Lower leg skin (tissue), 4 donors: Measurements from ENCODE around the gene MYO1A. TPM values are rescaled to one million over a fixed set of nuclear protein-coding genes. Genes with fewer than 3 reads are reported as not detected.
"Not testable (repeated sequence)": the region's sequence is repeated elsewhere in the genome, so short reads cannot be mapped to it uniquely, and the experiment has no call there.

Experiments used
- DNase-seq, 2 donors: peaks; one replicate each; pipeline ENCODE4 v3.0.0-alpha.2; 2019; ENCODE audit warnings: low spot score in 2 of 2
- H3K4me3 ChIP-seq: fragments of 200-600 bp; sonication (generic); 2 replicates; pipeline ENCODE4 v1.5.1; 2017; ENCODE audit warnings: mild to moderate bottlenecking, low read depth; ENCODE audit not compliant: poor library complexity, severe bottlenecking
- POLR2A ChIP-seq, 2 donors: fragments of 450-650 bp; IDR thresholded peaks; one replicate each; pipeline ENCODE4 v1.6.1; 2016 to 2017; ENCODE audit warnings: antibody characterized with exemption in 2 of 2, mild to moderate bottlenecking in 1 of 2, moderate library complexity in 1 of 2
- WGBS, 2 donors: methylation state at CpG; one replicate each; pipeline ENCODE4 v1.1.5; 2018; 5-methylcytosine and 5-hydroxymethylcytosine counted together
- intact Hi-C: fragments of 100-400 bp; cut with DNase I; formaldehyde crosslinking; loops from one replicate; pipeline ENCODE4 v1.15.0; 2023; ENCODE audit warnings: low total_unique reads
- total RNA-seq, 4 donors: library from RNA; depleted of rRNA; stranded (reverse); fragments of >200 nt; gene quantifications; one replicate each; pipeline ENCODE4 v1.1.0, GENCODE V29; 2016
- TF ChIP-seq, protein P1 (sequence below), 3 donors: fragments of 450-650 bp; IDR thresholded peaks; one replicate each; pipeline ENCODE4 v1.5.1; 2016; ENCODE audit warnings: antibody characterized with exemption in 3 of 3, mild to moderate bottlenecking in 3 of 3, moderate library complexity in 2 of 3

Gene MYO1A
- total RNA-seq, 4 donors from 2014 or later = 0.30 to 2.0 (median 0.39) TPM; not detected in 1

DNA sequence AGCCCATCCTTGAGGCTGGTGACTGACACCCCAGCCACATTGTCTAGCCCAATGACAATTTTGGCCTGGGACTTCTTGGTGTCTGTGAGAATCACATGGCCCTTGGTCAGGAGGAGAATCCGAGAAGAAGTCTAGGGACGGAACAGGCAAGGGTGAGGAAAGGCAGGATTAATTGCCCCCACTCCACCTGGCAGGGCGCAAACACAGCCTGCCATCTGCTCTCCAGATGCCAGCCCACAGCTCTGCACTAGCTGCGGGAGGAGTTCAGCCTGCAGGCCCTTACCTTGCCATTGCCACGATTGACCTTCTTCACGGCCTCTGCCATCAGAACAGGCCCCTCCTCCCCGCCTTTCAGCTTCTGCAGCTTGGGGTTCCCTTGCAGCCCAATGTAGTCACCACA is 20.5 kb downstream of the MYO1A start:
- H3K4me3 ChIP-seq = no peak overlapping the region
- no peak for DNase-seq
- TF ChIP-seq, protein P1, sequence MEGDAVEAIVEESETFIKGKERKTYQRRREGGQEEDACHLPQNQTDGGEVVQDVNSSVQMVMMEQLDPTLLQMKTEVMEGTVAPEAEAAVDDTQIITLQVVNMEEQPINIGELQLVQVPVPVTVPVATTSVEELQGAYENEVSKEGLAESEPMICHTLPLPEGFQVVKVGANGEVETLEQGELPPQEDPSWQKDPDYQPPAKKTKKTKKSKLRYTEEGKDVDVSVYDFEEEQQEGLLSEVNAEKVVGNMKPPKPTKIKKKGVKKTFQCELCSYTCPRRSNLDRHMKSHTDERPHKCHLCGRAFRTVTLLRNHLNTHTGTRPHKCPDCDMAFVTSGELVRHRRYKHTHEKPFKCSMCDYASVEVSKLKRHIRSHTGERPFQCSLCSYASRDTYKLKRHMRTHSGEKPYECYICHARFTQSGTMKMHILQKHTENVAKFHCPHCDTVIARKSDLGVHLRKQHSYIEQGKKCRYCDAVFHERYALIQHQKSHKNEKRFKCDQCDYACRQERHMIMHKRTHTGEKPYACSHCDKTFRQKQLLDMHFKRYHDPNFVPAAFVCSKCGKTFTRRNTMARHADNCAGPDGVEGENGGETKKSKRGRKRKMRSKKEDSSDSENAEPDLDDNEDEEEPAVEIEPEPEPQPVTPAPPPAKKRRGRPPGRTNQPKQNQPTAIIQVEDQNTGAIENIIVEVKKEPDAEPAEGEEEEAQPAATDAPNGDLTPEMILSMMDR (IDR thresholded peaks at IDR 0.05) = no peak
- TF ChIP-seq POLR2A (IDR thresholded peaks at IDR 0.05) = no peak
- WGBS, 2 donors = 91 to 92% methylated on average over 7 of the region's 7 CpGs
- intact Hi-C loops = no loop called here

DNA sequence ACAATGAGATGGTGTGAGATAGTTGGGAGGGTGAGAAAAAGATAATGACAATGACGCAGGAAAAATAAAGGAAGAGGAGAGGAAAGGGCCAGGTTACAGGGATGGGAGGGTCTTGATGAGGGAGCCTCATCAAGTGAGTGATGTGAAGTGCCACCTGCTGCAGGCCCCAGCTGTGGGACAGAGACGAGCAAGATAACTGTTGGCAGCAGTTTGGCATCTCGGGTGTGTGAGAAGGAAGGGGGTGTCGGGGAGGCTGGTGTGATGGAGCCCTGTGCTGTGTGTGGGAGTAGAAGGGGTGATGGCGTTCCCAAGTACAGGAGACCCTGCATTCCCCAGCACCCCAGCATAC is 22.1 kb downstream of the MYO1A start:
- TF ChIP-seq, protein P1 (IDR thresholded peaks at IDR 0.05) = no peak
- no peak for TF ChIP-seq POLR2A (IDR thresholded peaks at IDR 0.05)
- intact Hi-C loops = no loop called here

DNA sequence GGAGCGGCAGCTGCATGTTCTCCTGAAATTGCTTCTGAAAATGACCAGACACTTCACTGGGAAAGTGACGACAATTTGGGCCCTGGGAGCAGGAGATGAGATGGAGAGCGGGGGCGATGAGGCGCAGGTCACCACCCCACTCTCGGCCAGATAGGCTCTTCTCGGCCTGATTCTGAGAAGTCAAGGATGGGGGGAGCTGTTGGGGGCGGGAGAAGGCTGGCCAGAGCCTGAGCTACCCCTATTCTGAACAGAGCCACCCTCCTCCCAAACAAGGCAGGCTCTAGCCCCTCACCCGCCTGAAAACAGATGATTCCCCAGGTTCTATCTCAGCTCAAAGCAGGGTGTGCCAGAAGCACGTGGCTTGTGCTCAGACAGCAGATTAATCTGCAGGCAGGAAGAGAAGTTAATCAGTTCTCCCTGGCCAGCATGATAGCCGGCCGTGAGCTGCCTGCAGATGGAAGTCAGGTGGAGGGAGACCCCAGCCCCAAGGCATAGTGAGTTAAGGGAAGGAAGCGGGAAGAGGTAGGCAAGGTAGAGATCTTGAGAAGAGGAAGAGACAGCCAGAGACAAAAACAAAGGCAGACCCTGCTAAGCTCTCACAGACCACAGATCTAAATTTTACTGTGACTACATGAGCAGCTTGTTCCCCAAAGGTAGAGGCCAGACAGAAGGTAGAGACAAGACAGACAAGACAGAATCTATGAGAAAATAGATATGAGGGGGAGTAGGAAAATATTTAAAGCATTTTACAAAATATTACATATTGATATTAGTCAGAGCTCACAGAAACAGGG is 22.7 kb downstream of the MYO1A start:
- DNase-seq = no peak
- no peak overlapping the region for H3K4me3 ChIP-seq
- WGBS, 2 donors = 64 to 72% methylated on average over 13 of the region's 13 CpGs
- intact Hi-C loops = no loop called here
- TF ChIP-seq, protein P1 (IDR thresholded peaks at IDR 0.05) = no peak
- TF ChIP-seq POLR2A (IDR thresholded peaks at IDR 0.05) = no peak

More for the DNA sequence above, 22.1 kb downstream of the MYO1A start:
- DNase-seq = no peak
- no peak overlapping the region for H3K4me3 ChIP-seq
- whole genome bisulfite sequencing, 2 donors = 72 to 75% methylated on average over 5 of the region's 5 CpGs

DNA sequence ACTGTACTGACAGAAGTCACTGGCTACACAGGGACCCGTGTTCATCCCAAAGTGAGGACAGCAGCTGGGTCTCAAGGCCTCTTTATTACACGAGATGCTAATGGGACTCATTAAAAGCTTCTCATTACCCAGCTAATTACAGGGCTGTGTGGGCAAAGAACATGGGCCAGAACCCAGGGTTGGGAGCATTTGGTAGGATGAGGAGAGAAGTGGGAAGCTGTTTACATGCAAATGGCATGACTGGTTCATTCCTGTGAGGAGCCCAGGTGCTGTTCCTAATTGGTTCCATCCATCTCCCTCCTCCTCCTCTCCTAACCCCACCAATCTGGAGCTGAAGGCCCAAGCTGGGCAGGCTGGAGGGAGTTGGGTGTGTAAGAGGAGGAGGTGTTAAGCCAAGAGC is 24.7 kb downstream of the MYO1A start:
- no peak for TF ChIP-seq POLR2A (IDR thresholded peaks at IDR 0.05)
- TF ChIP-seq, protein P1 (IDR thresholded peaks at IDR 0.05) = no peak
- H3K4me3 ChIP-seq = no peak overlapping the region
- no peak for DNase-seq
- intact Hi-C loops = no loop called here
- WGBS, 2 donors = 70 to 74% methylated on average over 2 of the region's 2 CpGs

DNA sequence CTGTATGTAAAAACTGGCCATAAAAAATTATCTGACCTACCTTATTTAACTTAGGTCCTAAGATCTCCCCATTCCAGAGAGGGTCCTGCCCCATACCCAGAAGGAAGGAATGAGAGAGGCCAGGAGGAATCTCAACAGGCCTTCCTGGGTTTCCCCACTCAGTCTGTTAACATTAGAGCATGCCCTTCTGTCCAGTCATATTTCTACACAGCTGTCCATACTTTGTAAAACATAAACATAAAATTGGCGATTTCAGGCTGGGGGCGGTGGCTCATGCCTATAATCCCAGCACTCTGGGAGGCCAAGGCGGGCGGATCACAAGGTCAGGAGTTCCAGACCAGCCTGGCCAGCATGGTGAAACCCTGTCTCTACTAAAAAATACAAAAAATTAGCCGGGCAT is 27.6 kb downstream of the MYO1A start:
- DNase-seq, intact Hi-C loops, H3K4me3 ChIP-seq: not testable (repeated sequence)
- WGBS, 2 donors = 93 to 96% methylated on average over 5 of the region's 5 CpGs

DNA sequence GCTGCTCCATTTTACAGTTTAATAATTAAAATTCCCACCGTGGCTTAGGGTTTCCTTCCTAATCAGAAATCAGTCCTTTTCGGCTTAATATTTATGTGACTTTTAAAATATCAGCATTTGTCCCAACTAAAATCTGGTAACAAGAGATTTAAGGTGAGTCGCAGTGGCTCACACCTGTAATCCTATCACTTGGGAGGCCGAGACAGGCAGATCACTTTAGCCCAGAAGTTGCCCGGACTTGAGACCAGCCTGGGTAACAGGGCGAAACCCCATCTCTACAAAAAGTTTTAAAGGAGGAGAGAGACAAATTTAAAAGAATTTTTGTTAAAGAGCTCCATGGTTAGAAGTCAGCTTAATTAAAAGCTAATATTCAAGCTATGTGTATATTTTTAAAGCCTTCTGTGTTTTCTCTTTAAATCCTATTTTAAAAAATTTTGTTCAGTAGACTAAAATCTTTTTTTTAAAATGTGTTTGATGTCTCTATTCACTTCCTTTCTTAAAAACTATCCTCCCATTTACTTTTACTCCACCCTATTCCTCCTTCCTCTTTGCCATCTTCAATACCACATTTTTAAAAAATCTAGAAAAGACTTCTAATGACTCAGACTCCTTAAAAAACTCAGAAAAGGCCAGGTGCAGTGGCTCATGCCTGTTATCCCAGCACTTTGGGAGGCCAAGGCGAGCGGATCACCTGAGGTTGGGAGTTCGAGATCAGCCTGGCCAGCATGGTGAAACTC is 29.8 kb downstream of the MYO1A start:
- intact Hi-C loops = no loop called here
- TF ChIP-seq POLR2A (IDR thresholded peaks at IDR 0.05) = no peak
- TF ChIP-seq, protein P1 (IDR thresholded peaks at IDR 0.05) = no peak
- no peak overlapping the region for H3K4me3 ChIP-seq

More for the DNA sequence above, 29.8 kb downstream of the MYO1A start:
- no peak for DNase-seq
- 82 to 90% methylated on average over 9 of the region's 9 CpGs for WGBS, 2 donors
